AG10803 (cell line): ENCODE results near the gene NEURL4.

ENCODE experiments used
- DNase-seq: peaks from one replicate; pipeline ENCODE4 v3.0.0; 2010; ENCODE audit warnings: low read depth
- H3K4me3 ChIP-seq: 2 replicates; pipeline ENCODE4 v1.5.1; 2011; ENCODE audit warnings: mild to moderate bottlenecking, low read length, control low read depth
- CTCF ChIP-seq: conservative IDR thresholded peaks from 2 replicates; pipeline ENCODE4 v1.5.1; 2011; ENCODE audit warnings: mild to moderate bottlenecking, low read length, control low read depth, inconsistent platforms

The NEURL4 gene

GRCh38 chr17:7284911-7285310 lies 44.2 kb downstream of the NEURL4 start:
- no peak overlapping the region for H3K4me3 ChIP-seq
- no peak for TF ChIP-seq CTCF
- DNase-seq: no peak

- DNase-seq: no peak
- TF ChIP-seq CTCF: no peak
- no peak overlapping the region for H3K4me3 ChIP-seq
These were observed 45.5 kb downstream of the NEURL4 start for GRCh38 chr17:7283471-7284216.

- TF ChIP-seq CTCF: no peak
- no peak overlapping the region for H3K4me3 ChIP-seq
- no peak for DNase-seq
These were observed 46.3 kb downstream of the NEURL4 start for GRCh38 chr17:7282752-7283321.

GRCh38 chr17:7281953-7282751 lies 47.0 kb downstream of the NEURL4 start:
- DNase-seq: no peak
- H3K4me3 ChIP-seq: peak overlapping the region; percentile 58
- TF ChIP-seq CTCF: no peak

GRCh38 chr17:7281074-7281952 lies 47.8 kb downstream of the NEURL4 start, which contains the start of gene SLC2A4:
Gene SLC2A4, plus strand, starts transcription at chr17:7281718. Its CDS starts 217 bp downstream, at chr17:7281935.
- TF ChIP-seq CTCF: no peak
- DNase-seq: peak; percentile 85
- peak within 1 kb of the TSS; percentile 58 for H3K4me3 ChIP-seq

GRCh38 chr17:7280519-7281073 lies 48.5 kb downstream of the NEURL4 start:
- DNase-seq: peak; percentile 68
- H3K4me3 ChIP-seq: peak overlapping the region; percentile 58
- peak; percentile 86 for TF ChIP-seq CTCF
